Adrenal gland (tissue), 5 donors: ENCODE data around the gene CDKAL1.

Source experiments
- CTCF ChIP-seq, 6 experiments: fragments of 450-650 bp in 4 of 6; fragments of 200-600 bp in 2 of 6; sonication (generic) in 1 of 6; IDR thresholded peaks; 1 replicate in 5 of 6; 2 replicates in 1 of 6; pipeline versions ENCODE4 v1.5.1 to v1.8.0; 2016 to 2021; ENCODE audit warnings: antibody characterized with exemption in 6 of 6, mild to moderate bottlenecking in 2 of 6, moderate library complexity in 1 of 6
- POLR2A ChIP-seq, 2 donors: fragments of 450-650 bp; IDR thresholded peaks; one replicate each; pipeline ENCODE4 v1.6.1; 2017; ENCODE audit warnings: antibody characterized with exemption in 2 of 2, mild to moderate bottlenecking in 2 of 2, moderate library complexity in 1 of 2
- donor health status: DM: no; HTN: no; CAD: no.

DNA sequence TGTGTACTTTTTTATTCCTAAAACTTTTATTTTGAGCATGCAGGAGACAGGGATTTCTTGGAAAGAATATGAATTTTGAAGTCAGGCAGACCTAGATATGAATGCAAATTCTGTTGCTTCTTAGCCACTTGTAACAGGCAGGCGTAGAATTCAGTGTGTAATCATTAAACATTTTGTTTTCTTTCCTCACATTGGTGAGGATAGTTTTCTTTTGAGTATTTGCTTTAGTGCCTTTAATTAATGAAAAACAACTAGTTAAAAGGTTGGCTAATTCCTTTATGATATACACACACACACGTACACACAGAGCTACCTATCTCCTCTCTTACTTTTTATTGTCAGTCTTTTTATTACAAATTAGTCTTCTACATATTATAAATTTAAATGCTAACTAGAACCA is 342.3 kb downstream of the CDKAL1 start:
- TF ChIP-seq CTCF (IDR thresholded peaks at IDR 0.05) (no peak), POLR2A (IDR thresholded peaks at IDR 0.05) (no peak)
